Heart right ventricle (tissue), 16 donors: ENCODE measurements around the gene RFC1. TPM values are rescaled to one million over a fixed set of nuclear protein-coding genes. Genes with fewer than 3 reads are reported as not detected.

ENCODE experiments used
- ATAC-seq, 8 donors: fragments of 200-7000 bp; cut with Tn5 transposase; one replicate each; pipeline ENCODE4 v1.9.1; 2020; ENCODE audit warnings: mild to moderate bottlenecking in 8 of 8, moderate library complexity in 8 of 8, moderate number of reproducible peaks in 1 of 8
- DNase-seq, 2 donors: peaks; one replicate each; pipeline ENCODE4 v3.0.0-alpha.2; 2020
- H3K27ac ChIP-seq, 10 donors: fragments of 200-600 bp; sonication (generic) in 2 of 10; one replicate each; pipeline versions ENCODE4 v1.5.0 to v1.8.0; 2020 to 2022; ENCODE audit warnings: mild to moderate bottlenecking in 3 of 10
- H3K27me3 ChIP-seq, 7 donors: fragments of 200-600 bp; one replicate each; pipeline ENCODE4 v1.8.0; 2021 to 2022; ENCODE audit warnings: mild to moderate bottlenecking in 2 of 7
- H3K36me3 ChIP-seq, 9 donors: fragments of 200-600 bp; sonication (generic) in 1 of 9; one replicate each; pipeline versions ENCODE4 v1.5.0 to v1.8.0; 2020 to 2022; ENCODE audit warnings: mild to moderate bottlenecking in 2 of 9
- H3K4me1 ChIP-seq, 9 donors: fragments of 200-600 bp; sonication (generic) in 1 of 9; one replicate each; pipeline versions ENCODE4 v1.5.0 to v1.8.0; 2020 to 2022; ENCODE audit warnings: mild to moderate bottlenecking in 4 of 9
- H3K4me3 ChIP-seq, 10 donors: fragments of 200-600 bp; sonication (generic) in 2 of 10; one replicate each; pipeline versions ENCODE4 v1.5.0 to v1.8.0; 2020 to 2022; ENCODE audit warnings: mild to moderate bottlenecking in 7 of 10, moderate library complexity in 2 of 10
- H3K9me3 ChIP-seq, 11 donors: fragments of 200-600 bp in 10 of 11; sonication (generic) in 2 of 11; one replicate each; pipeline versions ENCODE4 v1.5.0 to v1.8.0; 2013 to 2022; ENCODE audit warnings: mild to moderate bottlenecking in 2 of 11, control low read depth in 1 of 11, moderate library complexity in 1 of 11
- CTCF ChIP-seq, 9 donors: fragments of 200-600 bp; sonication (generic) in 2 of 9; IDR thresholded peaks; one replicate each; pipeline versions ENCODE4 v1.5.0 to v1.8.0; 2021 to 2022; ENCODE audit warnings: antibody characterized with exemption in 9 of 9, mild to moderate bottlenecking in 5 of 9, moderate library complexity in 1 of 9
- WGBS, 2 donors: extraction: QIAGEN DNeasy Blood & Tissue Kit; methylation state at CpG; one replicate each; pipeline ENCODE4 v1.1.7; 2013; ENCODE audit warnings: inconsistent platforms in 1 of 2; 5-methylcytosine and 5-hydroxymethylcytosine counted together
- intact Hi-C, 10 donors: fragments of 100-400 bp; cut with DNase I; formaldehyde crosslinking; loops; one replicate each; pipeline versions ENCODE4 v1.11.1 to v1.14.2; 2022
- polyA plus RNA-seq, 2 donors: library from polyadenylated mRNA; stranded (reverse); fragments of 200-250 nt; gene quantifications; one replicate each; pipeline ENCODE4 v1.2.3, GENCODE V29; 2013
- total RNA-seq, 10 donors: library from RNA; stranded (reverse); fragmentation: NEBNext Ultra II Directional in 3 of 10; extraction: Animal tissue kit (Norgen Biotek cat#: 25700) in 3 of 10; gene quantifications; one replicate each; pipeline versions ENCODE4 v1.2.1 to v1.2.4, GENCODE V29; 2021 to 2023
- donor health status: Arrhythmogenic right ventricular cardiomyopathy.
- donor health status: ischemic (EF 13 %, LVEDD 7.1; RV severe dilation, severe dysfunction).
- donor health status: healthy with polysubstance abuse.
- donor health status: DM: no; HTN: yes; CAD: no.
- donor health status: DM: no; HTN: no; CAD: no.
- donor health status: ischemic (EF 25% LVEDD 6.9; RV normal size, moderate dysfunction).
- donor health status: ischemic (EF 25% LVEDD 5.7; RV mildly dilated, moderate dysfunction).
- donor health status: healthy.
- donor health status: DM: yes; HTN: yes; CAD: no.
- donor health status: Ischemic cardiomyopathy.
- donor health status: ischemic (EF 35%, LVEDD 5.7; RV mildly dilated, moderate dysfunction).
- donor health status: nonischemic (EF 11% LVEDD 7.7; RV severe dilation, severe dysfunction).
- donor health status: DM: yes; HTN: yes; CAD: no.
- donor health status: PGD.
- donor health status: ischemic (EF 29% LVEDD 5.4; RV normal size, mild dysfunction).
- donor health status: nonischemic (EF 23%, LVEDD 6.1; RV moderate dilation, normal function).

Gene RFC1
- total and polyA plus RNA-seq, 12 donors = 5.7 to 31.0 (median 23.3) TPM

DNA sequence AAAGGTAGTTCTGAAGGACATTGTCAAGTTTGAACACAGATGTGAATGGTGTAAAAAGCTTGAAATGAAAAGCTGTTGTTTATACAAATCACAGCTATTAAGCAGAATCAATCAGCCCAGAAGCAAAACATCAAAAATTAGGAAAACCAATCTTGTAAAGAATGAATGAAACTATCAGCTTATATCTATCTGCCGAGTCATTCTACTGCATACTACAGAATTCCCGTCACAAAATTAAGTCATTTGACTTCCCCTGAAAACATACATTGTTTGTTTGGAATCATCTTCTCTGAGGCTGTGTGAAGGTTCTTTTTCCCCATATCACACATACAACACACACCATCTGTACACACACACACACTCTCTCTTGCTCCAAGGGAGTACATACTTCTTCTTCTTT is 80.3 kb downstream of the RFC1 start:
- intact Hi-C loops = no loop called here

GRCh38 chr4:39285111-39285795 is 80.9 kb downstream of the RFC1 start:
- Histone ChIP-seq H3K27me3 (no peaks in the 10 kb centered on the region), H3K36me3 (peaks cover 0 to 86% (median 25%) of the 10 kb centered on the region in 9 donors), H3K4me1 (no peaks in the 10 kb centered on the region), H3K4me3 (no peak overlapping the region), H3K27ac (no peak overlapping the region), H3K9me3 (peaks cover 0 to 7% (median 0%) of the 10 kb centered on the region in 11 donors)
- 65 to 73% methylated on average over 7 of the region's 7 CpGs for WGBS, 2 donors
- intact Hi-C loops = no loop called here
- ATAC-seq (no peak), DNase-seq (no peak)
- no peak for TF ChIP-seq CTCF (IDR thresholded peaks at IDR 0.05)

More for the DNA sequence above, 80.3 kb downstream of the RFC1 start:
- Histone ChIP-seq H3K27me3 (no peaks in the 10 kb centered on the region), H3K27ac (no peak overlapping the region), H3K4me1 (no peaks in the 10 kb centered on the region), H3K4me3 (no peak overlapping the region), H3K9me3 (peaks cover 0 to 7% (median 0%) of the 10 kb centered on the region in 11 donors), H3K36me3 (peaks cover 0 to 86% (median 21%) of the 10 kb centered on the region in 9 donors)
- WGBS, 2 donors = 90 to 93% methylated on average over 2 of the region's 2 CpGs
- no peak for ATAC-seq
- TF ChIP-seq CTCF (IDR thresholded peaks at IDR 0.05) = no peak
- no peak for DNase-seq

- no peak overlapping the region for H3K4me3 ChIP-seq
- H3K9me3 ChIP-seq = peaks cover 0 to 7% (median 0%) of the 10 kb centered on the region in 11 donors
- WGBS, 2 donors = 94% methylated on average over 2 of the region's 2 CpGs
- DNase-seq = no peak
- no peaks in the 10 kb centered on the region for H3K27me3 ChIP-seq
- no peak overlapping the region for H3K27ac ChIP-seq
- intact Hi-C loops = no loop called here
- TF ChIP-seq CTCF (IDR thresholded peaks at IDR 0.05) = no peak
- no peaks in the 10 kb centered on the region for H3K4me1 ChIP-seq
- peaks cover 0 to 87% (median 8%) of the 10 kb centered on the region in 9 donors for H3K36me3 ChIP-seq
- ATAC-seq = no peak
Observed at GRCh38 chr4:39280770-39281169, 85.4 kb downstream of the RFC1 start.

DNA sequence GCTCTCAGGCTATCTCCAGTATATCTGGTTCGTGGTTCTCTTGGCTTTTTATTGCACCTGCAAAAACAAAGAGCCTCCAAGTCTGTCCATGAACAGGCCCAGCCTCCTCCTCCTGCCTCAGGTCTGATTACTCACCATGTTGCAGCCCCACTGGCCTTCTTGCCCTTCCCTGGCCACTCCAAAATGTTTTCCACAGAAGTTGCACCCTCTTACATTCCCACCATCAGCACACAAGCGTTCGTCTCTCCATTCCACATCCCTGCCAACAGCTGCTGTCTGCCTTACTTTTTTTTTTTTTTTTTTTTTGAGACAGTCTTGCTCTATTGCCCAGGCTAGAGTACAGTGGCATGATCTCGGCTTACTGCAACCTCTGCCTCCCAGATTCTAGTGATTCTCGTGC is 86.7 kb downstream of the RFC1 start:
- Histone ChIP-seq H3K27me3 (no peaks in the 10 kb centered on the region), H3K4me1 (no peaks in the 10 kb centered on the region), H3K27ac (no peak overlapping the region), H3K4me3 (no peak overlapping the region), H3K9me3 (peaks cover 0 to 7% (median 0%) of the 10 kb centered on the region in 11 donors), H3K36me3 (peaks cover 0 to 91% (median 14%) of the 10 kb centered on the region in 9 donors)
- no peak for TF ChIP-seq CTCF (IDR thresholded peaks at IDR 0.05)
- no peak for DNase-seq
- no peak for ATAC-seq
- WGBS, 2 donors = 81 to 83% methylated on average over 5 of the region's 5 CpGs
- intact Hi-C loops = no loop called here
